Peyer's patch (tissue), 4 donors: ENCODE data around the gene KLF2. TPM values are rescaled to one million over a fixed set of nuclear protein-coding genes. Genes with fewer than 3 reads are reported as not detected.

Experiments used
- DNase-seq, 3 donors: peaks; one replicate each; pipeline ENCODE4 v3.0.0-alpha.2; 2017 to 2019
- H3K27ac ChIP-seq, 4 donors: fragments of 200-600 bp; sonication (generic); one replicate each; pipeline ENCODE4 v1.5.1; 2016 to 2019
- H3K27me3 ChIP-seq, 2 donors: fragments of 200-600 bp; sonication (generic); one replicate each; pipeline ENCODE4 v1.5.1; 2019
- H3K36me3 ChIP-seq, 3 donors: fragments of 200-600 bp; sonication (generic); one replicate each; pipeline ENCODE4 v1.5.1; 2016 to 2019
- H3K4me1 ChIP-seq, 4 donors: fragments of 200-600 bp; sonication (generic); one replicate each; pipeline ENCODE4 v1.5.1; 2016 to 2019
- H3K4me3 ChIP-seq, 4 donors: fragments of 200-600 bp; sonication (generic); 1 replicate in 3 of 4; 2 replicates in 1 of 4; pipeline ENCODE4 v1.5.1; 2016 to 2019; ENCODE audit warnings: mild to moderate bottlenecking in 1 of 4
- H3K9me3 ChIP-seq, 4 donors: fragments of 200-600 bp; sonication (generic); one replicate each; pipeline ENCODE4 v1.5.1; 2016 to 2019; ENCODE audit warnings: mild to moderate bottlenecking in 1 of 4
- CTCF ChIP-seq, 6 experiments: fragments of 450-650 bp in 4 of 6; fragments of 200-600 bp in 2 of 6; sonication (generic) in 1 of 6; IDR thresholded peaks; one replicate each; pipeline ENCODE4 v1.5.1; 2017 to 2019; ENCODE audit warnings: antibody characterized with exemption in 6 of 6, mild to moderate bottlenecking in 3 of 6, moderate library complexity in 1 of 6
- POLR2A ChIP-seq, 2 donors: fragments of 450-650 bp; IDR thresholded peaks; one replicate each; pipeline ENCODE4 v1.5.1; 2017; ENCODE audit warnings: antibody characterized with exemption in 2 of 2, mild to moderate bottlenecking in 2 of 2, moderate library complexity in 2 of 2
- total RNA-seq, 4 donors: library from RNA; depleted of rRNA; stranded (reverse); fragments of >200 nt; gene quantifications; one replicate each; pipeline ENCODE4 v1.1.0, GENCODE V29; 2016

Gene KLF2
- total RNA-seq, 4 donors from 2014 or later, result 12.1 to 129 (median 37.2) TPM

GRCh38 chr19:16359964-16360363 lies 35.3 kb downstream of the KLF2 start:
- Histone ChIP-seq H3K27me3 (no peaks in the 10 kb centered on the region), H3K4me3 (no peak overlapping the region), H3K36me3 (peaks cover 0 to 7% (median 0%) of the 10 kb centered on the region in 3 donors), H3K9me3 (no peaks in the 10 kb centered on the region), H3K4me1 (peaks cover 0 to 19% (median 6%) of the 10 kb centered on the region in 4 donors), H3K27ac (peak overlapping the region in 1 of 4 donors; percentile 35)
- TF ChIP-seq POLR2A (IDR thresholded peaks at IDR 0.05) (no peak), CTCF (IDR thresholded peaks at IDR 0.05) (no peak)
- no peak for DNase-seq

- H3K4me1 ChIP-seq, result peaks cover 3 to 27% (median 13%) of the 10 kb centered on the region in 4 donors
- DNase-seq, result no peak
- TF ChIP-seq POLR2A (IDR thresholded peaks at IDR 0.05) (no peak), CTCF (IDR thresholded peaks at IDR 0.05) (no peak)
- no peak overlapping the region for H3K4me3 ChIP-seq
- H3K36me3 ChIP-seq, result peaks cover 0 to under 1% (median 0%) of the 10 kb centered on the region in 3 donors
- peak overlapping the region in 1 of 4 donors; percentile 35 for H3K27ac ChIP-seq
- no peaks in the 10 kb centered on the region for H3K27me3 ChIP-seq
- H3K9me3 ChIP-seq, result no peaks in the 10 kb centered on the region
These were observed 36.1 kb downstream of the KLF2 start for GRCh38 chr19:16360738-16361137.

GRCh38 chr19:16361254-16361653 lies 36.6 kb downstream of the KLF2 start:
- Histone ChIP-seq H3K27me3 (no peaks in the 10 kb centered on the region), H3K36me3 (no peaks in the 10 kb centered on the region), H3K4me3 (no peak overlapping the region), H3K4me1 (peaks cover 3 to 31% (median 17%) of the 10 kb centered on the region in 4 donors), H3K27ac (peak overlapping the region in 1 of 4 donors; percentile 6), H3K9me3 (no peaks in the 10 kb centered on the region)
- DNase-seq, result no peak
- TF ChIP-seq POLR2A (IDR thresholded peaks at IDR 0.05) (no peak), CTCF (IDR thresholded peaks at IDR 0.05) (no peak)

- TF ChIP-seq POLR2A (IDR thresholded peaks at IDR 0.05) (no peak), CTCF (IDR thresholded peaks at IDR 0.05) (no peak)
- no peak for DNase-seq
- peaks cover 3 to 32% (median 17%) of the 10 kb centered on the region in 4 donors for H3K4me1 ChIP-seq
- H3K4me3 ChIP-seq, result no peak overlapping the region
- H3K36me3 ChIP-seq, result no peaks in the 10 kb centered on the region
- no peaks in the 10 kb centered on the region for H3K27me3 ChIP-seq
- H3K9me3 ChIP-seq, result no peaks in the 10 kb centered on the region
- H3K27ac ChIP-seq, result peak overlapping the region in 1 of 4 donors; percentile 6
These were observed 37.3 kb downstream of the KLF2 start for GRCh38 chr19:16361926-16362325.

- TF ChIP-seq POLR2A (IDR thresholded peaks at IDR 0.05), result peak in 1 of 2 donors; percentile 68
- TF ChIP-seq CTCF (IDR thresholded peaks at IDR 0.05), result no peak
- DNase-seq, result peak in 2 of 3 donors; percentile 91 to 92
- no peaks in the 10 kb centered on the region for H3K27me3 ChIP-seq
- H3K4me1 ChIP-seq, result peaks cover 3 to 34% (median 21%) of the 10 kb centered on the region in 4 donors
- H3K4me3 ChIP-seq, result peak overlapping the region in 1 of 4 donors; percentile 12
- H3K36me3 ChIP-seq, result no peaks in the 10 kb centered on the region
- H3K9me3 ChIP-seq, result no peaks in the 10 kb centered on the region
- peak overlapping the region; percentile 66 to 94 (median 80) for H3K27ac ChIP-seq
These were observed 38.7 kb downstream of the KLF2 start for GRCh38 chr19:16363133-16363851.
